GM18907 (cell line): Measurements from ENCODE around the gene METRNL.

Experiments used
- ATAC-seq: cut with Tn5 transposase; IDR thresholded peaks from one replicate; pipeline ENCODE4 v1.9.1; 2021; ENCODE audit warnings: mild to moderate bottlenecking, moderate library complexity; ENCODE audit not compliant: unreplicated experiment

The METRNL gene

GRCh38 chr17:83089328-83090132, 10.1 kb downstream of the METRNL start:
- no peak for ATAC-seq

- no peak for ATAC-seq
These were observed 11.2 kb downstream of the METRNL start for GRCh38 chr17:83090444-83091256.

GRCh38 chr17:83091257-83092141, 12.1 kb downstream of the METRNL start:
- no peak for ATAC-seq

GRCh38 chr17:83092186-83092585, 12.8 kb downstream of the METRNL start:
- ATAC-seq, result no peak

GRCh38 chr17:83092931-83093330, 13.5 kb downstream of the METRNL start:
- ATAC-seq, result no peak

- no peak for ATAC-seq
These were observed 14.1 kb downstream of the METRNL start for GRCh38 chr17:83093506-83093905.

GRCh38 chr17:83094291-83094690, 14.9 kb downstream of the METRNL start:
- ATAC-seq, result no peak

- ATAC-seq, result no peak
These were observed 15.6 kb downstream of the METRNL start for GRCh38 chr17:83095016-83095415.

- no peak for ATAC-seq
These were observed 17.2 kb downstream of the METRNL start for GRCh38 chr17:83096401-83097224.

GRCh38 chr17:83097831-83098230, 18.4 kb downstream of the METRNL start:
- ATAC-seq, result no peak

- no peak for ATAC-seq
These were observed 19.1 kb downstream of the METRNL start for GRCh38 chr17:83098241-83099085.

- no peak for ATAC-seq
These were observed 19.7 kb downstream of the METRNL start for GRCh38 chr17:83099086-83099555.

- no peak for ATAC-seq
These were observed 20.3 kb downstream of the METRNL start for GRCh38 chr17:83099570-83100181.

- ATAC-seq, result no peak
These were observed 20.9 kb downstream of the METRNL start for GRCh38 chr17:83100220-83100852.

- ATAC-seq, result no peak
These were observed 21.5 kb downstream of the METRNL start for GRCh38 chr17:83100853-83101391.

- ATAC-seq, result no peak
These were observed 22.5 kb downstream of the METRNL start for GRCh38 chr17:83101805-83102480.

- ATAC-seq, result no peak
These were observed 24.0 kb downstream of the METRNL start for GRCh38 chr17:83103200-83103942.
